A673 (cell line): ENCODE results near the gene NET1. TPM values are rescaled to one million over a fixed set of nuclear protein-coding genes. Genes with fewer than 3 reads are reported as not detected.

ENCODE experiments used
- BruUV-seq: library from RNA; stranded (reverse); fragments of 400-500 nt; replicated peaks from 2 replicates; lab custom pipeline; 2021; lab: Mats Ljungman, UMichigan
- CTCF ChIA-PET: fragments of 300-600 bp; sonication (Branson Sonifier 250); formaldehyde crosslinking; loops from one replicate; lab custom pipeline; 2022; ENCODE audit warnings: antibody characterized with exemption; lab: Charles Lee
- POLR2A ChIA-PET: fragments of 300-600 bp; sonication (Branson Sonifier 250); formaldehyde crosslinking; loops from one replicate; lab custom pipeline; 2022; ENCODE audit warnings: antibody characterized with exemption; ENCODE audit not compliant: low non-redundant PET; lab: Charles Lee
- DNase-seq: peaks from one replicate; pipeline ENCODE4 v3.0.0-alpha.2; 2015; ENCODE audit warnings: low spot score
- H3K27ac ChIP-seq: fragments of 200-600 bp; sonication (generic); 2 replicates; pipeline ENCODE4 v1.5.1; 2016; ENCODE audit warnings: mixed run types, low read depth, mild to moderate bottlenecking, mixed read lengths, antibody characterized with exemption, low read length; ENCODE audit not compliant: poor library complexity, severe bottlenecking
- H3K27me3 ChIP-seq: fragments of 200-600 bp; sonication (generic); replicated peaks from 2 replicates; pipeline ENCODE4 v1.6.1; 2017; ENCODE audit warnings: mixed run types, low read depth, mild to moderate bottlenecking, mixed read lengths, antibody characterized with exemption, low read length; ENCODE audit not compliant: insufficient read depth, poor library complexity
- H3K36me3 ChIP-seq: fragments of 200-600 bp; sonication (generic); 2 replicates; pipeline ENCODE4 v1.6.1; 2016; ENCODE audit warnings: mixed run types, mild to moderate bottlenecking, mixed read lengths, antibody characterized with exemption, low read length; ENCODE audit not compliant: insufficient read depth, poor library complexity, severe bottlenecking
- H3K4me1 ChIP-seq: fragments of 200-600 bp; sonication (generic); 2 replicates; pipeline ENCODE4 v1.6.1; 2017; ENCODE audit warnings: mixed run types, mild to moderate bottlenecking, mixed read lengths, antibody characterized with exemption, low read length; ENCODE audit not compliant: insufficient read depth, poor library complexity, severe bottlenecking
- H3K4me3 ChIP-seq: fragments of 200-600 bp; sonication (generic); 2 replicates; pipeline ENCODE4 v1.5.1; 2016; ENCODE audit warnings: low read depth, mixed run types, mild to moderate bottlenecking, mixed read lengths, low read length; ENCODE audit not compliant: poor library complexity, severe bottlenecking
- H3K9me3 ChIP-seq: fragments of 200-600 bp; sonication (generic); 2 replicates; pipeline ENCODE4 v1.6.1; 2016; ENCODE audit warnings: mixed run types, low read depth, mild to moderate bottlenecking, mixed read lengths, antibody characterized with exemption, low read length; ENCODE audit not compliant: poor library complexity, severe bottlenecking
- CTCF ChIP-seq: fragments of 300-800, 200-600 bp; sonication (generic); conservative IDR thresholded peaks from 2 replicates; pipeline ENCODE4 v1.5.1; 2017; ENCODE audit warnings: low read depth, mild to moderate bottlenecking, antibody characterized with exemption, low read length, moderate library complexity, mixed read lengths
- EZH2 ChIP-seq: fragments of 200-600 bp; sonication (generic); IDR thresholded peaks from 2 replicates; pipeline ENCODE4 v1.6.1; 2017; ENCODE audit warnings: borderline replicate concordance, low read depth, mild to moderate bottlenecking, mixed read lengths, antibody characterized with exemption, low read length; ENCODE audit not compliant: poor library complexity, severe bottlenecking
- intact Hi-C: fragments of 100-400 bp; cut with micrococcal nuclease; formaldehyde crosslinking; loops from one replicate; pipeline ENCODE4 v1.10.0; 2022; ENCODE audit not compliant: unreplicated experiment
- total RNA-seq: library from RNA; stranded (reverse); gene quantifications from 2 replicates; pipeline ENCODE4 v1.2.3, GENCODE V29; 2021

The NET1 gene
- total RNA-seq, 1 experiment from 2014 or later = 71.4 TPM

- DNase-seq = no peak
- intact Hi-C loops = no loop called here
- Histone ChIP-seq H3K36me3 (no peaks in the 10 kb centered on the region), H3K9me3 (no peaks in the 10 kb centered on the region), H3K4me1 (no peaks in the 10 kb centered on the region), H3K27ac (no peak overlapping the region), H3K4me3 (no peak overlapping the region), H3K27me3 (no peaks in the 10 kb centered on the region)
- no TSS peak for BruUV-seq
- ChIA-PET POLR2A (no interaction called here), CTCF (no interaction called here)
- no peak for TF ChIP-seq CTCF
- TF ChIP-seq EZH2 = no peak
Measured at GRCh38 chr10:5485948-5486852, 73.8 kb downstream of the NET1 start.

GRCh38 chr10:5486853-5487235 lies 74.5 kb downstream of the NET1 start:
- Histone ChIP-seq H3K4me1 (no peaks in the 10 kb centered on the region), H3K4me3 (no peak overlapping the region), H3K27ac (no peak overlapping the region), H3K36me3 (no peaks in the 10 kb centered on the region), H3K27me3 (no peaks in the 10 kb centered on the region), H3K9me3 (no peaks in the 10 kb centered on the region)
- BruUV-seq = no TSS peak
- DNase-seq = no peak
- intact Hi-C loops = no loop called here
- CTCF ChIA-PET = no interaction called here
- POLR2A ChIA-PET = no interaction called here
- TF ChIP-seq CTCF (no peak), EZH2 (no peak)

GRCh38 chr10:5488272-5489161 lies 76.2 kb downstream of the NET1 start:
- ChIA-PET CTCF (no interaction called here), POLR2A (no interaction called here)
- no peaks in the 10 kb centered on the region for H3K9me3 ChIP-seq
- intact Hi-C loops = no loop called here
- DNase-seq = no peak
- no TSS peak for BruUV-seq
- no peak overlapping the region for H3K27ac ChIP-seq
- H3K27me3 ChIP-seq = no peaks in the 10 kb centered on the region
- TF ChIP-seq CTCF (no peak), EZH2 (no peak)
- H3K4me3 ChIP-seq = no peak overlapping the region
- H3K36me3 ChIP-seq = no peaks in the 10 kb centered on the region
- H3K4me1 ChIP-seq = no peaks in the 10 kb centered on the region
